GM21786 (cell line): ENCODE measurements around the gene NR2C1.
A peak's percentile ranks its signal among the peaks of the same experiment; 100 is the strongest.
"Not testable (repeated sequence)": the region's sequence is repeated elsewhere in the genome, so short reads cannot be mapped to it uniquely, and the experiment has no call there.

Experiments used
- ATAC-seq: cut with Tn5 transposase; IDR thresholded peaks from one replicate; pipeline ENCODE4 v1.9.1; 2021; ENCODE audit not compliant: unreplicated experiment

NR2C1 gene

DNA sequence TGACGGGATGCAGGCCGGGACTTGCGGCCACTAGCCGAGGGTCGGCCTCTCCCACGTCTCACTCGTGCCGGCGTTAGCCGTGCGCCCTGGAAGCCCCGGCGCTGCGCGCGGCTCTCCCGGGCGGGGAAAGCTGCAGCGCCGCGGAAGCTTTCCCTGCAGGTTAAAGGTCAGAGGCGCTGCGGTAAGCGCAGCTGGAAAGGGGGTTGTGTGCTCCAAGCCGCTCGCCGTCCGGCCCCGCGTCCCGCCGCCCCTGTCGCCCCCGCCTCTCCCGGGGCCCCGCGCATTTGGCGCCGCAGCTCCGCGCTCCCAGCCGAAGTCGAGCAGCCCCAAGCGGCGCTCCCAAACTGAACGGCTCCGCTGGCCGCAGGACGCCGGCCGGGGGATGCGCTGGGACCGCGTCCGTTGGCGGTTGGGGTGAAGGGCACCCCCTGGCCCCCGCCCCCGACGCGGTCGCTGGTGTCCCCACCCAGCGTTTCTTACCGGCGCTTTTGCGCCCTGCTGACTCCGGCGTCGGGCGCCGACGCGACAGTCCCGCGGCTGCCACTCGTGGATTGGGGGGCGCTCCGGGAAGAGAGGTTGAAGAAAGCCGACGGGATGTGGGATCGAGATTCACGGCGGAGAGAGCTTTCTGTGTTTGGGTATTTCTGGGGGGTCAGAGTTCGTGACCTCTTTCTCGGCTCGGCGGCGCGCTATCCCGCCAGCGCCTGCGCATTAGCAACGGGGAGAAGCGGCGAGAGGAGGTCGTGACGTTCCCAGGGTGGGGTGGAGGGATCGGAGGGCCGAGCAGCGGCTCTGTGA, at the start of gene NR2C1:
Gene NR2C1, minus strand, starts transcription at position 719 of the 798 bp plus-strand sequence. CDS start 6,234 bp downstream, outside the sequence.
- peak; percentile 92 for ATAC-seq

DNA sequence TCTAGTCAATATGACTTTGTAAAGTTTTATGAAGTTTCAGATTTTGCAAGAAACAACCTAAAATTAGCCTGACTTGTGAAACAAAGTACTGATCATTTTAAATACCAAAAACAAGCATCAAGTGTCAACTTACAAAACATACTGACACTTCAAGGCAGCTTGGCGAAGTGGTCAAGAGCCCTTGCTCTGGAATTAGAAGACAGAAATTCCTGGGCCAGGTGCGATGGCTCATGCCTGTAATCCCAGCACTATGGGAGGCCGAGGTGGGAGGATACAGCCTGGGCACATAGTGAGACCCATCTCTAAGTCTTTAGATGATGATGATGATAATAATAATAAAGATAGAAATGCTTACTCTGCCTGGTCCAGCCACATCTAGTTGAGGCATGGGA, 45.4 kb upstream of the NR2C1 start:
- ATAC-seq: no peak

DNA sequence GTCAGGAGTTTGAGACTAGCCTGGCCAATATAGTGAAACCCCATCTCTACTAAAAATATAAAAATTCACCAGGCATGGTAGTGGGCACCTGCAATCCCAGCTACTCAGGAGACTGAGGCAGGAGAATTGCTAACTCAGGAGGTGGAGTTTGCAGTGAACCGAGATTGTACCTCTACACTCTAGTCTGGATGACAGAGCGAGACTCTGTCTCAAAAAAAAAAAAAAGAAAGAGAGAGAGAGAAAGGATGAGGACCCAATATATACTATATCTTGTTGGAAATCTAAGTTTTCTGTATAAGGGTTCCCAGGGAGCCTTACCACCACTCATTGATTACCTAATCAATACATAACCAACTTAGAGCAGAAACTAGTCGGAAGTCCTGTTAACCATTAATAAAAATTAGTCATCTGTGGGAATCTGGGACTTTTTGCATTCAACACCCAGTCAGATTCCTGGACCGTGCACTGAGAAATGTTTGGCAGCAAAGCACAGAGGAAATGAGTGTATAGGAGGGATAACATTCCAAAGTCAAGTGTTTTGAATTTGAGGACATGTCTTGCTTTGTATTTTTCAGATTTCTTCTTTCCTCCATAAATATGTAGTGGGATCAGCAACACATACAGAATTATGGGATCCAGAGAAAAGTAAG, 44.8 kb upstream of the NR2C1 start:
- ATAC-seq: no peak

DNA sequence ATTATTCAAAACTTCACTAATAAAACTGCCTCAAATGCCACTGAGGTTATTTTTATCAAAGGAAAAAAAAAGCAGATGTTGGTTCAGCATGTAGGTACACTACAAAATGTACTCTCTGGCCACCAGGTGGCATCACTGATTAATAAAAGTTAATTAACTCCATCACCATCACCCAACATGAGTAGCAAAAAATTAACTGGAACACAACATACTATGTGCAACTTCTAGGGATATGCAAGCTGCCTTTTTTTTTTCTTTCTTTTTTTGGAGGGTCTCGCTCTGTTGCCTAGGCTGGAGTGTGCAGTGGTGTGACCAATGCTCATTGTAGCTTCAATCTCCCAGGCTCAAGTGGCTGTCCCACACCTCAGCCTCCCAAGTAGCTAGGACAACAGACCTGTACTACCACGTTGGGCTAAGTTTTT, 43.8 kb upstream of the NR2C1 start:
- ATAC-seq: peak; percentile 72

DNA sequence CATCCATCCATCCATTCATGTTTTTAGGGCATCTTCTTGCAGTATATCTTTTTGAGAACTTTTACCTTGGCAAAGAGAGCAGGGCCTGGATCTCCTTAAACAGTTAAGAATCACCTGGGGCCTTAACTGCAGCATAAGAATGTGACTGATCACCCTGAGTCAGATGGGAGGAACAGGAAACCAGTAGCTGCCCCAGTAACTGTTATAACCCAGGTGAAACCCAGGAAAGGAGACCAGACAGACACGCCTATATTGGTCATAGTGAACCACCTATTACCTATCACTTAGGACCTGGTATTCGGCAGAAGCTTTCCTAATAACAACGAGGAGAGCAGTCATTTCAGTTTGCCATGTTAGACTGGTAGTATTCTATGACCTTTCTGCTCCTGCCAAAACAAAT, 43.4 kb upstream of the NR2C1 start:
- ATAC-seq: peak; percentile 70

DNA sequence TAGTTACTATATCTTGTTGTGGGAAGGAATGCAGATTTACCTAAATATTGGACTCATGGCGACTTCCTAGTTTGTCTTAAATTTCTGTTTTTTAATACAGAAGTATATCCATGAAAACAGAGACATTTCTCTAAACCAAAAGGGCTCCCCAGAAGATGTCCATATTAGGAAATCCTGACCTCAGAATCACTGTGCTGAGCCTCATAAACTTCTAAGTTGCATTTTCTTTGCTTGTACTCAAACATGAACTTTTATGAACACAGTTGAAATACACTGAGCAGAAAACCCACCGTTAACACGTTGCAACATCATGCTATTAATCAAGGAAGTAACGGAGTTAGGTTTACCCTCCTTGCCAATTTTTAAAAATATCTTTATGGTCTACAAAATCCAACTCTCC, 42.9 kb upstream of the NR2C1 start:
- ATAC-seq: no peak

DNA sequence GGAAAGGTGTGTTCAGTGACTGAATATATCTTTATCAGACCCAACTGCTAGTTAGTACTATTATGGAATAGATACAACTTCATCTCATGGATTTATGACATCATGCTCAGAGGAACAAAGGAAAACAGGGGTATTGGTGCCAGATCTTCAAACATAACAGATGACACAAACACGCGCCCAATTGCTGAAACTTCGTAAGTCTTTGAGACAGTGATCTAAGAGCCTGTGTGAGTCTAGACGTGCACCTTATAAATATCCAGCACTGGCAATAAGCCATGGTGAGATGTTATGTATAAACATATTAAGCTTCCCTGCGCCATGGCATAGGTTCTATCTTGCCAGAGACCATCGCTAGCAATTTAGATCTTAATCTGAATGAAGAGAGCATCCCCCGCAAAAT, 42.2 kb upstream of the NR2C1 start:
- ATAC-seq: no peak

DNA sequence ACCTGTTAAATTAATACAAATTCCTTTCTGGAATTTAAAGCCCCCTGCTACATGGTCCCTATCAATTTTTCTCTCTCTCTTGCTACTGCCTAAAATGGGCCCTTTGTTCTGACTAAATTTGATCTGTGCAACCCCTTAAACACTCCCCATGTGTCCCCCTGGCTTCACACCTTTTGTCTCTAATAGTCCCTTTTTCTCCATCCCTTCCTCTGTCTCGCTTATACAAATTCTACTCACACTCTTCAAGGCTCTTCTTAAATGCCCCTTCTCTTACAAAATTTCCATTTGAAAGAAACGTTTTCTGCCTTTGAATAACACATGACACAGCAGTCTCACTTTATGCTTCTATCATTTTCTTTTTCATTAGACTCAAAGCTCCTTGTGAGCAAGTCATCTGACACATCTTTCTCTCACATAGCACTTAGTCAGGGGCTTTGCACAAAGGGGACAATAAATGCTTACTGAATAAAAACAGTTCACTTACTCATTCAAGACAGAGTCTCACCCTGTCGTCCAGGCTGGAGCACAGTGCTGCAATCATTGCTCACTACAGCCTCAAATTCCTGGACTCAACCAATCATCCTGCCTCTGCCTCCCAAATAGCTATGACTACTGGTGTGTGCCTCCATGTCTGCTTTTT, 41.5 kb upstream of the NR2C1 start:
- no peak for ATAC-seq

DNA sequence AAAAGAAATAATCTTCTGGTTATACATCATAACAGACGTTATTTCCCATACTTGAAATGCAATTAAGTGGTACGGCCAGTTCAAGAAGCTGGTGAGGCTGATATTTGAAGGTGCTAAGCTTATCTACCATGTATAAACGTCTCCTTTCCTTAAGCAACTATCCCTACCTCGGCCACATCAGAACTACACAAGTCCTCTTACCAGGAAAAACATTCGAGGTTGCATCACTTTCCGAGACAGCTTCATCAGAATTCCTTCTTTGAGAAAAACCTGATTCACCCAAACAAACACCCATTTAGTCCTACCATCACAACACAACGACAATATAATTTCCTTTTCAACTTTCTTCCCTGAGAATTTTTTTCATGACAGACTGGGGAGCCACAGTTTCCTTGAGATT, 33.9 kb upstream of the NR2C1 start:
- ATAC-seq: no peak

DNA sequence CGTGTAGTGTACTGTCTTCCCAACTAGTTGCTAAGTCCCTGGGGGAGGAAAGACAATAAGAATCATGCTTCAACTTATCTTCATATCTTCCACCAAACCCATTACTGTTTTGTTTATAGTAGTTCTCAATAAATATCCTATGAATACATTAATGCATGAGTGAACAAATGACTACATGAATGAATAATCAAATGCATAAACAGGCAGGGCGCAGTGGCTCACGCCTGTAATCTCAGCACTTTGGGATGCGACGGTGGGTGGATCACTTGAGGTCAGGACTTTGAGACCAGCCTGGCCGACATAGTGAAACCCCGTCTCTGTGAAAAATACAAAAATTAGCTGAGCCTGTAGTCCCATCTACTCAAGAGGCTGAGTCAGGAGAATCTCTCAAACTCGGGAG, 32.1 kb upstream of the NR2C1 start:
- no peak for ATAC-seq

DNA sequence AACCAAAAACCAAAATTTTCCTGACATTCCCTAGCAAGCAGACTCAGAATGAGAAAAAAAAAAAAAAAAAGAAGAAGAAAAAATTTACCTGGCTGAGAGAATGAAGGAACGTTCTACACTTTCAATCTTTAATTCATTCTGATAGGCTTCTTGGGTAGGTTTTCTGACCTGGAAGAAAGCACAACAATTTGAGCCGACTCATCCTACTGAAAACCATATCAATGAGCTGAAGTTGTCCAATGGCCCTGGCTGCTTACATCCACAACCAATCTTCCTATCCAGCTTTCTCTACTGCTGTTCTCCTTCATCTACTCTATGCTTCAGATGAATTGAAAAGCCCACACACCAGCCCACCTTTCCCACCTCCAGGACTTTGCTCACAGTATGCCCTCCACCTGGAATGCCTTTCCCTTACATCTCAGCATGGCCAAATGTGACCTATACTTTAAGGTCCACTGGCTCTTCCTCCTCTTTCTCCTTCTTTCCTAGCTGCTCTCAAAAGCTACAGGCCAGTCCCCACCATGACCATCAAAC, 31.6 kb upstream of the NR2C1 start:
- ATAC-seq: no peak

DNA sequence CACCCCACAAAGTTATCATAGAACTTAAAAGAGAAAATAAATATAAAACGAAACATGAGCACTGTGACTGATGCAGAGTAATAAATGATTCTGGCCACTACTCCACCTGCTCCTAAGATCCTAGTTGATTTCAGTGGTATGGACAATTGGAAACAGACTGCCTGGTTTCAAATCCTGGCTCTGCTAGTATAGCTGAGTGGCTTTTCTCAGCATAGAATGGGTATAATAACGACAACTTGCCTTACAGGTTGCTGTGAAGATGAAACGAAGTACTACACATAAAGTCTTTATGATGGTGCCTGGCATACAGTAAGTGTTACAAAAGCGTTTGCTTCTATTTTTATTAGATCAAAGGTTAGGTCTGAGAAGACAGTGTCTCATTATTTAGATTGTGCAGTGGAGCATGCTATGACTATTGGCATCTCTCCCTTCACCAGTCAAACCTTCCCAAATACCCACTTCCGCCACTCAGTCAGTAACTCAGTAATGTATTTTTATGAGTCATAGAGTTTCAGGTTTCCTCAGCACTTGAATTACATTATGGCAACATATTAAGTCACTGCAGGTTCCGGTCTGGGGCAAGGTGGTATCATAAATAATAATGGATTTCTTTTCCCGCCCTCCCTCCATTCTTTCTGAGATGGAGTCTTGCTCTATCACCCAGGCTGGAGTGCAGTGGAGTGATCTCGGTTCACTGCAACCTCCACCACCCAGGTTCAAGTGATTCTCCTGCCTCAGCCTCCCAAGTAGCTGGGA, 29.7 kb upstream of the NR2C1 start:
- peak; percentile 97 for ATAC-seq

DNA sequence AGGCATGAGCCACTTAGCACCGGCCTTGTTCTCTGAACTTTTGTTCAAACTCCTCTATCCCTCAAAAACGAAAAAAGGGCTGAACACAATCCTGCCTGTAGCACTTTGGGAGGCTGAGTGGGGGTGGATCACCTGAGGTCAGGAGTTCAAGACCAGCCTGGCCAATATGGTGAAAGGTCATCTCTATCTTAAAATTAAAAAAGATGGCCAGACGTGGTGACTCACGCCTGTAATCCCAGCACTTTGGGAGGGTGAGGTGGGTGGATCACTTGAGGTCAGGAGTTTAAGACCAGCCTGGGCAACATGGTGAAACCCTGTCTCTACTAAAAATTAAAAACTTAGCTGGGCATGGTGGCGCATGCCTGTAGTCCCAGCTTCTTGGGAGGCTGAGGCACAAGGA, 28.5 kb upstream of the NR2C1 start:
- not testable (repeated sequence) for ATAC-seq

DNA sequence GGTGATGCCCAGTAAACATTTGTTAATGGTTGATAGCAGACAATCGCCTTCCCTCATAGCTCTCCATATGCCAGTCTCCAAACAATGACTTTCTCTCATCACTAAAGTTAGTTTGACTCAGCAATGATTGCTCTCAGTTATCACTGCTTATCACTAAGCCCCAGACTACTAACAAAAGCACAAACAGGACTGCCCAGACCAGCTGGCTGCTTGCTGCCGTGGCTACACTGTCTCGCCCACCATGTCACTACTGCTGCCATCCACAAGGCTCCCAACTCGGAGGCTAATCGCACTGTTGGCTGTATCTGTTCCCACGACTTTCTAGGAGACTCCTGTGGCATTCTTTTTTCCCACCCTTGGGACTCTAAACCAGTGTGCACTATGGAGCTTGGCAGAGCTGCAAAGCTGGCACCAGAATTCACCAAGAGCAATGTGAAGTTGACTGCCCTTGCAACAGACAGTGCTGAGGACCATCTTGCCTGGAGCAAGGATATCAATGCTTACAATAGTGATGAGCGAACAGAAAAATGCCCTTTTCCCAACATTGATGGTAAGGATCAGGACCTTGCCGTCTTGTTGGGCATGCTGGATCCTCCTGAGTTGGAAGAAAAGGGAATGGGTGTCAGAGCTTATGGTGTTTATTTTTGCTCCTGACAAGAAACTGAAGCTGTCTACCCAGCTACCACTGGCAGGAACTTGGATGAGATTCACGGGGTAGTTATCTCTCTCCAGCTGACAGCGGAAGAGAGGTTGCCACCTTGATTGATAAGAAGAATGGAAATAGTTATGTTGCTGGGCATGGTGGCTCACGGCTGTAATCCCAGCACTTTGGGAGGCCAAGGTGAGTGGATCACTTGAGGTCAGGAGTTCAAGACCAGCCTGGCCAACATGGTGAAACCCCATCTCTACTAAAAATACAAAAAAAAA, 27.1 kb upstream of the NR2C1 start:
- no peak for ATAC-seq

DNA sequence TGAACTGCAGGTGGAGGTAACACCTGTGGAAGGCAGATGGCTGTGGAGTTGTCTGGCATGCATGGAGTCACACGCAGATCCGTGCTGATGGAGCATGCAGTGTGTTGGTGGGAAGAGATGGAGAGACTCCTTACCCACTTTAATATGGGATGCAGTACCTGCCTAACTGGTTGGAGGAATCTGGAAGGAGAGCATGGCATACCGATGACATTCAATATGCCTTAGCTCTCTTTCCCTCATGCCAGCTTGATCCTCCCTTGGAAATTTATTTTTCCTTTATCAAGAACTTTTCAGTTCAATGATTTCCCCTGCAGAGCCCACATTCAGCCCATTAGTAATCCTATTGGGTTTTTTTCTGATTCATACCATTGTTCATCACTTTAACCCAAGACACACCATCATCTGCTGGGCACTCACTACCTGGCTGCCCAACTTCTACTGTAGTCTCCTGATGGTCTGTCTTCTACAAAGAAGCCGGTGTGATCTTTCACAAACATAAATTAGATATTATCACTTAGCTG, 25.9 kb upstream of the NR2C1 start:
- ATAC-seq: no peak

DNA sequence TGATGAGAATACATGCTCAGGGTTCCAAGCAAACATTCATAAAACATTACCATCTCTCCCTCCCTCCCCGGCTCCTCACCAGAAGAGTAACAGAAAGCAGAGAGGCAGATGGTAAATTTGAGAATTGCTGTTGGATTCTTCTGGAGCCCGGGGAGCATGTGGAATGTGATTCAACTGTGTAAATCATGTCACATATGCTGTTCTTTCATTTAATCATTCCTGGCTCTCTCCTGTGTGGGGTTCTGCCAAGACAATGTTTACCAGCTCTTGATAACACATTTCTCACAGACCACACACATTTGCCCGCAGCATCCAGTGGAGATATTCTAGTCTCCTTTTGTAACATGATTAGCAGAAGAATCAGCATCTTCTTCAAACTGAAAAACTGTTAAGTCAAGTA, 23.4 kb upstream of the NR2C1 start:
- no peak for ATAC-seq

DNA sequence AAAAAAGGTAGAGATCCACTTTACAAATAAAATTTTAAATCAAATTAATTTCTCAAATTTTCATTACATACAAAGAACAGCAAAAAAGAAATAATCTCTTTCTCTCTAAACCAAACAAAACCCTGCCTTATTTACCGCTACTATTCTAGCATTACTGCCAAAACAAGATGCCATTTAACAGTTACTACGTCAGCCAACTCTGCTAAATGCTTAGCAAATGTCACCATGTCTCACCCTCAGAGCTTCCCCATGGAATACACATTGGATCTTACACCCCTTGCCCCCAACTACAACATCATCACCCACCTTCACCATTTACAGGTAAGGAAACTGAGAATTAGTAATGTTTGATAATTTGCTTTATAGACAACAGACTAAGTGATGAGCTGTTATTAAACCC, 23.0 kb upstream of the NR2C1 start:
- no peak for ATAC-seq

DNA sequence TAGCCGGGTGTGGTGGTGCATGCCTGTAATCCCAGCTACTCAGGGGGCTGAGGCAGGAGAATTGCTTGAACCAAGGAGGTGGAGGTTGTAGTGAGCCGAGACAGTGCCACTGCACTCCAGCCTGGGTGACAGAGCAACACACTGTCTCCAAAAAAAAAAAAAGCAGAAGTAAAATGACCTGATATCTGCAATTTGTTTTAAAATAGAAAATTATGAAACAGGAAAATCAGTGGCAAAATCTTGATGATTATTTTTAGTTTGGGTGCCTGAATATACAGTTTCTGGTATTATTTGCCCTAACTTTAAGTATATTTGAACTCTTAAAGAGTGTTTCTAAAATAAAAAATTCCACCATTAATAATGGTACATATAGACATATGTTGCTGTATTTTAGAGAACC, 22.4 kb upstream of the NR2C1 start:
- not testable (repeated sequence) for ATAC-seq

DNA sequence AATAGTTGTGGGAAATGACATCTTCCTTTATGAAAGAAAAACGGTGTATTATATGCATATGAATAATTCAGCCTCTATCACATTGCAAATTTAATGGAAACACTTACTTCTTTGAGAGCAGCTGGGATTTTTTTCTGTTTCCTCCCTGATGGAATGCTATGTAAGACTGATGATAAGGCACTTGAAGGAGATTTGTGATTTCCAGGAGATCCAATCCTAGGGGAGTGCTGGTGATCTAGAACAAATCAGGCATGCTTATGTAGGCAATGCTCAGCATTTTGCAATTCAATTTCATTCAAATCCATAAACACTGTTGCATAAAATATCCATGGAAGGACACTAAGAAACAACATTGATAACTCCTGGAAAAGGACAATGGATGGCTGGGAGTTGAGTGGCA, 16.0 kb upstream of the NR2C1 start:
- no peak for ATAC-seq

DNA sequence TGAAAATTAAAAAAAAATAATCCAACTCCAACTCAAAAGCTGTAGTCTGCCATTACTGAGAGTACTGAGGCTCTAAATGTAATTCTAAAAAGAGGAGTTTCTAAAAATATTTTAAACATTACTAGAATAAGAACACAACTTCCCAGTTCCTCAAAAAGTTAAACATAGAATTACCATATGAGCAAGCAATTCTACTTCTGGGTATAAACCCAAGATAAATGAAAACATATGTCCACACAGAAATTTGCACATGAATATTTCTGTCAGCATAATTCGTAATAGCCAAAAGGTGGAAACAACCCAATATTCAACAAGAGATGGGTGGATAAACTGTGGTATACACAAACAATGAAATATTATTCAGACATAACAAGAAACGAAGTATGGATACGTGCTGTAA, 15.0 kb upstream of the NR2C1 start:
- ATAC-seq: peak; percentile 76
